ENCODE data around the gene F8. TPM values are rescaled to one million over a fixed set of nuclear protein-coding genes. Genes with fewer than 3 reads are reported as not detected.
"Not testable (repeated sequence)": the region's sequence is repeated elsewhere in the genome, so short reads cannot be mapped to it uniquely, and the experiment has no call there.

Gene F8
- total RNA-seq, 5 donors from 2014 or later (not counting 1 experiment from before 2014, with no cell fraction given), result 1.3 to 3.5 (median 2.7) TPM

DNA sequence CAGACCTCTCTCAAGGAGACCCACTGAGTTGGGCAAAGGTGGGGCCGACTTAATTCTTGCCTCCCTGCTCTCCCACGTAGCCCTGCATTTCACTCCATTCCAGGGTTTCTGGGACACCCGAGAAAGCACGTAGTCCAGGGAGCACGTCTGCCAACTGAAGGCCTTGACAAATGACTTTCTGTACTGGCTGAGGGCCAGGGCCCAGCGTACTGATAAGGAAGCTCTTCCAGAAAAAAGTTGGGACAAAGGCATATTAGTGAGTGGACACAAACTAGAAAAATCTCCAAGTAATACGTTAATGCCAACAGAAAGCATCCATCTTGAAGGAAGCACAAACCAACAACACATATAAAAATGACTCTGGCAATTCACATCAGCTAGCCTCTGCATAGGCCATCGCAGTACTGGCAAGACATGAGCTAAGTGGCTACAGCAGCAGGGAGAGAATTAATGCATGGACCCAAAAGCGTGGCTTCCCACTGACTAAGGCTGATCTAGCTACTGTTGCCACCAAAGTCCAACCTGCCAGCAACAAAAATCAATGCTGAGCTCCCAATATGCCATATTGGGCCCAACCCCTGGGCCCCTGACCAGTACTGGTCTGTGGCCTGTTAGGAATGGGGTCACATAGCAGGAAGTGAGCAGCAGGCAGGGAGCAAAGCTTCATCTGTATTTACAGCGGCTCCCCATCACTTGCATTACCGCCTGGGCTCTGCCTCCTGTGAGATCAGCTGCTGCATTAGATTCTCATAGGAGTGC is 15.4 kb downstream of the F8 start:
- WGBS (ENCODE audit: insufficient coverage), result 73% methylated on average over 2 of the region's 11 CpGs
- H3K9me3 Mint-ChIP-seq; H3K4me3 ChIP-seq (ENCODE audit: control insufficient read depth in 1 of 2, extremely low read depth in 1 of 2, low read length in 1 of 2); DNase-seq; H3K36me3 Mint-ChIP-seq; CTCF ChIA-PET; H3K4me3 Mint-ChIP-seq; ATAC-seq (replicated peaks in 1 of 4); H3K27me3 Mint-ChIP-seq; H3K9me3 ChIP-seq; H3K36me3 ChIP-seq (ENCODE audit: control insufficient read depth in 2 of 2, extremely low read depth in 1 of 2, insufficient read depth in 1 of 2, low read length in 1 of 2); H3K27ac ChIP-seq (ENCODE audit: low read length); H3K4me1 ChIP-seq (ENCODE audit: control insufficient read depth in 1 of 2, extremely low read depth in 1 of 2, insufficient read depth in 2 of 2, low read length in 2 of 2); H3K27ac Mint-ChIP-seq; H3K4me1 Mint-ChIP-seq; POLR2A ChIA-PET; H3K27me3 ChIP-seq (replicated peaks in 1 of 2; ENCODE audit: control insufficient read depth in 2 of 2, extremely low read depth in 1 of 2, insufficient read depth in 2 of 2, low read length in 1 of 2): not testable (repeated sequence)

DNA sequence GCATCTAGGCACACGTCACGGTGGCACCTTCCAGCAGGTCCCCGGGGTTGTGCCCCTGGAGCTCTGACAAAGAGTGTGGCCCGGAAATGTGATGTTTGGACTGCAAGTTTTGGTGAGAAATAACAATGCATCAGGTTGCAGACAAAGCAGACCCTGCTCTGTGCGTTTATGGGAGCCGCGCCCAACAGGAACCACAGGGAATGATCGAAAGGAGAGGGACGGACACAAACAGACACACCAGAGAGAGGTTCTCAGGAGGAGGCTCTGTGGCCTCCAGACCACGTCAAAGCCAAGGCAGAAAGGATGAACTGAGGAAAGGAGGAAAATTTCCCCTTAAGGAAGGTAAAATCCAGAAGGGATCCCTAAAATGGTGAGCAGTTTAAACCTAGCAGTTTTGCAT is 16.1 kb downstream of the F8 start:
- POLR2A ChIA-PET; DNase-seq; H3K9me3 Mint-ChIP-seq; H3K9me3 ChIP-seq; H3K27me3 Mint-ChIP-seq; H3K27ac Mint-ChIP-seq; CTCF ChIA-PET; H3K4me3 Mint-ChIP-seq; H3K4me1 ChIP-seq (ENCODE audit: control insufficient read depth in 1 of 2, extremely low read depth in 1 of 2, insufficient read depth in 2 of 2, low read length in 2 of 2); H3K4me3 ChIP-seq (ENCODE audit: control insufficient read depth in 1 of 2, extremely low read depth in 1 of 2, low read length in 1 of 2); H3K36me3 Mint-ChIP-seq; H3K27ac ChIP-seq (ENCODE audit: low read length); H3K27me3 ChIP-seq (replicated peaks in 1 of 2; ENCODE audit: control insufficient read depth in 2 of 2, extremely low read depth in 1 of 2, insufficient read depth in 2 of 2, low read length in 1 of 2); H3K36me3 ChIP-seq (ENCODE audit: control insufficient read depth in 2 of 2, extremely low read depth in 1 of 2, insufficient read depth in 1 of 2, low read length in 1 of 2); H3K4me1 Mint-ChIP-seq; ATAC-seq (replicated peaks in 1 of 4): not testable (repeated sequence)
- WGBS (ENCODE audit: insufficient coverage), result no CpG with 5 or more reads among the region's 10 CpGs

DNA sequence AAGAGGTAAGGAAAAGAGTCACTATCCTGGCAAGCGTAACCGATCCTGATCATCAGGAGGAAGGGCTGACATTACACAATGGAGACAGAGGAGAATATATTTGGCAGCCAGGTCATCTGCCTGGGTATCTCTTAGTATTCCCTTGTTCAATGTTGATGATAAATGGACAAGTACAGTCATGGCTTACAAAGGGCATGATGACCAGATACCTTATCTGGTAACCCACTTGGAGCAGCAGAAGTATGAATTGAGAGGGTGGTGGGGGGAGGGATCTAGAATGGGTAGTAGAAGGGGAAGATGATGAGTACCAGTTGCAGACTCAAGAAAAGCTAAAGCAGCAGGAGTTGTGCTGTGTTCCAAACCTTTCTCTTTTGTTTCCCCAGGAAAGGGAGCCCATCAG is 17.3 kb downstream of the F8 start:
- Mint-ChIP-seq H3K4me1 (no peaks in the 10 kb centered on the region), H3K27ac (no peak overlapping the region), H3K4me3 (no peak overlapping the region), H3K27me3 (peaks cover 2 to 15% of the 10 kb centered on the region in 2 donors), H3K9me3 (peaks cover 0 to 5% (median 0%) of the 10 kb centered on the region in 3 donors), H3K36me3 (no peaks in the 10 kb centered on the region)
- H3K27me3 ChIP-seq (replicated peaks in 1 of 2; ENCODE audit: control insufficient read depth in 2 of 2, extremely low read depth in 1 of 2, insufficient read depth in 2 of 2, low read length in 1 of 2), result peaks cover 0 to 4% of the 10 kb centered on the region in 2 experiments
- H3K4me3 ChIP-seq (ENCODE audit: control insufficient read depth in 1 of 2, extremely low read depth in 1 of 2, low read length in 1 of 2), result no peak overlapping the region
- no peak for DNase-seq
- 100% methylated on average over 2 of the region's 2 CpGs for WGBS (ENCODE audit: insufficient coverage)
- ChIA-PET POLR2A (no interaction called here), CTCF (no interaction called here)
- H3K36me3 ChIP-seq (ENCODE audit: control insufficient read depth in 2 of 2, extremely low read depth in 1 of 2, insufficient read depth in 1 of 2, low read length in 1 of 2), result no peaks in the 10 kb centered on the region
- H3K9me3 ChIP-seq, result no peaks in the 10 kb centered on the region
- H3K4me1 ChIP-seq (ENCODE audit: control insufficient read depth in 1 of 2, extremely low read depth in 1 of 2, insufficient read depth in 2 of 2, low read length in 2 of 2), result no peaks in the 10 kb centered on the region
- H3K27ac ChIP-seq (ENCODE audit: low read length), result no peak overlapping the region
- no peak for ATAC-seq (replicated peaks in 1 of 4)

- no peaks in the 10 kb centered on the region for H3K36me3 ChIP-seq (ENCODE audit: control insufficient read depth in 2 of 2, extremely low read depth in 1 of 2, insufficient read depth in 1 of 2, low read length in 1 of 2)
- no peaks in the 10 kb centered on the region for H3K4me1 ChIP-seq (ENCODE audit: control insufficient read depth in 1 of 2, extremely low read depth in 1 of 2, insufficient read depth in 2 of 2, low read length in 2 of 2)
- no peaks in the 10 kb centered on the region for H3K4me1 Mint-ChIP-seq
- H3K27ac ChIP-seq (ENCODE audit: low read length), result no peak overlapping the region
- H3K4me3 Mint-ChIP-seq, result no peak overlapping the region
- H3K27ac Mint-ChIP-seq, result no peak overlapping the region
- H3K27me3 ChIP-seq (replicated peaks in 1 of 2; ENCODE audit: control insufficient read depth in 2 of 2, extremely low read depth in 1 of 2, insufficient read depth in 2 of 2, low read length in 1 of 2), result peaks cover 0 to 4% of the 10 kb centered on the region in 2 experiments
- ChIA-PET CTCF (interaction anchor here in 1 of 2 donors (0.9 kb wide), 1 partner anchor 87 kb away, joined by 3 read pairs; no protein-coding TSS in a partner anchor), POLR2A (no interaction called here)
- H3K4me3 ChIP-seq (ENCODE audit: control insufficient read depth in 1 of 2, extremely low read depth in 1 of 2, low read length in 1 of 2), result no peak overlapping the region
- DNase-seq (no peak), ATAC-seq (replicated peaks in 1 of 4) (no peak)
- no peaks in the 10 kb centered on the region for H3K9me3 ChIP-seq
- peaks cover 5 to 24% of the 10 kb centered on the region in 2 donors for H3K27me3 Mint-ChIP-seq
- peaks cover 0 to 5% (median 0%) of the 10 kb centered on the region in 3 donors for H3K9me3 Mint-ChIP-seq
- no peaks in the 10 kb centered on the region for H3K36me3 Mint-ChIP-seq
- WGBS (ENCODE audit: insufficient coverage), result no CpG with 5 or more reads among the region's 4 CpGs
Observed at GRCh38 chrX:155001873-155002272, 20.6 kb downstream of the F8 start.

DNA sequence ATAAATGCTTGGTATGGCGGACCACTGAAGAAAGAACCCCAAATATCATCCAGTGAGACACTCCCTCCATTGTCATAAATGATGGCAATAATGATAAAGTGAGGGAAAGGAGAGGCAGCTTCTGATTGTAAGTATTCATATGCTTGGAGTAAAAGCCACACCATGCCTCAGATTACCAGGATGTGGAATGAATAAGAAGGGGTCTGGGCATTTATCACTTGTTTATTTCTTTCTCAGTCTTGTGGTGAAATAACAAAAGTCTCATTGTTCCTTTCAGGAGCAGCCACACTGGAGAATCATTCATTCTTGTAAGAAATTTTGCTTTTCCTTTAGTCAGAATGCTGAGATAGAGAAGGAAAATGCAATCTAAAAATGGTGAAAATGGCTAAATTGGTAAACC is 21.7 kb downstream of the F8 start:
- no peaks in the 10 kb centered on the region for H3K36me3 ChIP-seq (ENCODE audit: control insufficient read depth in 2 of 2, extremely low read depth in 1 of 2, insufficient read depth in 1 of 2, low read length in 1 of 2)
- ChIA-PET CTCF (no interaction called here), POLR2A (no interaction called here)
- no peaks in the 10 kb centered on the region for H3K9me3 ChIP-seq
- no peak overlapping the region for H3K27ac Mint-ChIP-seq
- no peaks in the 10 kb centered on the region for H3K4me1 Mint-ChIP-seq
- DNase-seq (no peak), ATAC-seq (replicated peaks in 1 of 4) (no peak)
- no peak overlapping the region for H3K4me3 Mint-ChIP-seq
- H3K27me3 ChIP-seq (replicated peaks in 1 of 2; ENCODE audit: control insufficient read depth in 2 of 2, extremely low read depth in 1 of 2, insufficient read depth in 2 of 2, low read length in 1 of 2), result peaks cover 0 to 4% of the 10 kb centered on the region in 2 experiments
- no peak overlapping the region for H3K4me3 ChIP-seq (ENCODE audit: control insufficient read depth in 1 of 2, extremely low read depth in 1 of 2, low read length in 1 of 2)
- H3K9me3 Mint-ChIP-seq, result peaks cover 0 to 5% (median 0%) of the 10 kb centered on the region in 3 donors
- WGBS (ENCODE audit: insufficient coverage), result no CpG with 5 or more reads among the region's 1 CpG
- H3K36me3 Mint-ChIP-seq, result no peaks in the 10 kb centered on the region
- no peaks in the 10 kb centered on the region for H3K4me1 ChIP-seq (ENCODE audit: control insufficient read depth in 1 of 2, extremely low read depth in 1 of 2, insufficient read depth in 2 of 2, low read length in 2 of 2)
- H3K27ac ChIP-seq (ENCODE audit: low read length), result no peak overlapping the region
- H3K27me3 Mint-ChIP-seq, result peaks cover 5 to 26% of the 10 kb centered on the region in 2 donors

- ChIA-PET POLR2A (no interaction called here), CTCF (no interaction called here)
- Histone ChIP-seq H3K9me3 (no peaks in the 10 kb centered on the region), H3K27me3 (replicated peaks in 1 of 2; ENCODE audit: control insufficient read depth in 2 of 2, extremely low read depth in 1 of 2, insufficient read depth in 2 of 2, low read length in 1 of 2) (peaks cover 0 to 4% of the 10 kb centered on the region in 2 experiments), H3K36me3 (ENCODE audit: control insufficient read depth in 2 of 2, extremely low read depth in 1 of 2, insufficient read depth in 1 of 2, low read length in 1 of 2) (no peaks in the 10 kb centered on the region), H3K27ac (ENCODE audit: low read length) (no peak overlapping the region), H3K4me1 (ENCODE audit: control insufficient read depth in 1 of 2, extremely low read depth in 1 of 2, insufficient read depth in 2 of 2, low read length in 2 of 2) (no peaks in the 10 kb centered on the region), H3K4me3 (ENCODE audit: control insufficient read depth in 1 of 2, extremely low read depth in 1 of 2, low read length in 1 of 2) (no peak overlapping the region)
- H3K4me3 Mint-ChIP-seq, result no peak overlapping the region
- no peak for DNase-seq
- no CpG with 5 or more reads among the region's 1 CpG for WGBS (ENCODE audit: insufficient coverage)
- H3K9me3 Mint-ChIP-seq, result peaks cover 0 to 5% (median 0%) of the 10 kb centered on the region in 3 donors
- H3K36me3 Mint-ChIP-seq, result no peaks in the 10 kb centered on the region
- no peak overlapping the region for H3K27ac Mint-ChIP-seq
- H3K4me1 Mint-ChIP-seq, result no peaks in the 10 kb centered on the region
- H3K27me3 Mint-ChIP-seq, result peaks cover 5 to 22% of the 10 kb centered on the region in 2 donors
- no peak for ATAC-seq (replicated peaks in 1 of 4)
Observed at GRCh38 chrX:154998204-154998880, 24.2 kb downstream of the F8 start.

All from T-cell (primary cell).